ENCODE data around the gene CFAP74.

Gene CFAP74

GRCh38 chr1:1967151-1967550, 36.4 kb downstream of the CFAP74 start:
- no peak for DNase-seq

- DNase-seq = no peak
Observed at GRCh38 chr1:1966071-1966740, 37.4 kb downstream of the CFAP74 start.

GRCh38 chr1:1965546-1965945, 38.0 kb downstream of the CFAP74 start:
- DNase-seq = no peak

- no peak for DNase-seq
Observed at GRCh38 chr1:1964811-1965210, 38.8 kb downstream of the CFAP74 start.

GRCh38 chr1:1963570-1963969, 40.0 kb downstream of the CFAP74 start:
- DNase-seq = no peak

GRCh38 chr1:1962752-1963151, 40.8 kb downstream of the CFAP74 start:
- DNase-seq = no peak

GRCh38 chr1:1960480-1961196, 42.9 kb downstream of the CFAP74 start:
- DNase-seq = no peak

- DNase-seq = peak; percentile 32 to 81 (median 59)
Observed at GRCh38 chr1:1959840-1960479, 43.6 kb downstream of the CFAP74 start.

- no peak for DNase-seq
Observed at GRCh38 chr1:1959459-1959839, 44.1 kb downstream of the CFAP74 start.

GRCh38 chr1:1958071-1958541, 45.5 kb downstream of the CFAP74 start:
- no peak for DNase-seq

GRCh38 chr1:1957533-1957961, 46.0 kb downstream of the CFAP74 start:
- DNase-seq = no peak

GRCh38 chr1:1956586-1957532, 46.7 kb downstream of the CFAP74 start:
- DNase-seq = no peak

- peak in 1 of 3 experiments; percentile 18 for DNase-seq
Observed at GRCh38 chr1:1956101-1956500, 47.5 kb downstream of the CFAP74 start.

GRCh38 chr1:1955621-1956094, 47.9 kb downstream of the CFAP74 start:
- no peak for DNase-seq

- no peak for DNase-seq
Observed at GRCh38 chr1:1954831-1955441, 48.6 kb downstream of the CFAP74 start.

GRCh38 chr1:1954015-1954414, 49.6 kb downstream of the CFAP74 start:
- DNase-seq = no peak

- no peak for DNase-seq
Observed at GRCh38 chr1:1950940-1951339, 52.6 kb downstream of the CFAP74 start.

GRCh38 chr1:1948783-1949182, 54.8 kb downstream of the CFAP74 start:
- DNase-seq = no peak

GRCh38 chr1:1947493-1947892, 56.1 kb downstream of the CFAP74 start:
- peak in 2 of 3 experiments; percentile 42 to 82 for DNase-seq

- no peak for DNase-seq
Observed at GRCh38 chr1:1946540-1946939, 57.0 kb downstream of the CFAP74 start.

- DNase-seq = no peak
Observed at GRCh38 chr1:1945782-1946393, 57.7 kb downstream of the CFAP74 start.

All from NCI-H1417 (cell line).